Ureter (tissue), 1 donor: Measurements from ENCODE around the gene MAZ. TPM values are rescaled to one million over a fixed set of nuclear protein-coding genes. Genes with fewer than 3 reads are reported as not detected.

Experiments
- DNase-seq: peaks from one replicate; pipeline ENCODE4 v3.0.0-alpha.2; 2020; ENCODE audit warnings: low spot score
- total RNA-seq: library from RNA; stranded (reverse); gene quantifications from one replicate; pipeline ENCODE4 v1.2.4, GENCODE V29; 2023
- donor health status: DM: yes; HTN: yes; CAD: no.

MAZ gene
- total RNA-seq, 1 donor from 2014 or later, result 143 TPM

- no peak for DNase-seq
These were observed 3.7 kb downstream of the MAZ start for GRCh38 chr16:29809850-29810698.

- no peak for DNase-seq
These were observed 4.4 kb downstream of the MAZ start for GRCh38 chr16:29810699-29811169.

GRCh38 chr16:29811170-29811895 is 5.0 kb downstream of the MAZ start:
- DNase-seq, result peak; percentile 96

- peak; percentile 76 for DNase-seq
These were observed 5.8 kb downstream of the MAZ start, which contains the start of gene PRRT2 for GRCh38 chr16:29811896-29812665. Gene PRRT2, plus strand, starts transcription at chr16:29812193. Its CDS starts 862 bp downstream, at chr16:29813055.

GRCh38 chr16:29812754-29813643 is 6.7 kb downstream of the MAZ start:
- no peak for DNase-seq

- no peak for DNase-seq
These were observed 7.6 kb downstream of the MAZ start for GRCh38 chr16:29813644-29814562.

- no peak for DNase-seq
These were observed 8.3 kb downstream of the MAZ start for GRCh38 chr16:29814592-29814991.

- DNase-seq, result peak; percentile 63
These were observed 8.8 kb downstream of the MAZ start for GRCh38 chr16:29815032-29815721.

- DNase-seq, result peak; percentile 99
These were observed 9.7 kb downstream of the MAZ start, which contains the start of gene PAGR1 for GRCh38 chr16:29815793-29816693. Gene PAGR1, plus strand, starts transcription at chr16:29816152. Its CDS starts 374 bp downstream, at chr16:29816526.

GRCh38 chr16:29816694-29817441 is 10.5 kb downstream of the MAZ start:
- DNase-seq, result peak; percentile 80

- DNase-seq, result no peak
These were observed 11.8 kb downstream of the MAZ start for GRCh38 chr16:29818082-29818481.

- DNase-seq, result no peak
These were observed 13.2 kb downstream of the MAZ start for GRCh38 chr16:29819506-29819905.

- DNase-seq, result peak; percentile 84
These were observed 14.0 kb downstream of the MAZ start, which contains the start of gene MVP for GRCh38 chr16:29820271-29820701. Gene MVP, plus strand, starts transcription at chr16:29820462. Its CDS starts 10,088 bp downstream, at chr16:29830550.

- peak; percentile 87 for DNase-seq
These were observed 14.7 kb downstream of the MAZ start for GRCh38 chr16:29820730-29821642.

GRCh38 chr16:29821643-29822115 is 15.3 kb downstream of the MAZ start:
- no peak for DNase-seq
